Panc1 (cell line): ENCODE data around the gene LIN28A.

Experiments
- POLR2AphosphoS5 ChIP-seq: IDR thresholded peaks from 2 replicates; pipeline ENCODE4 v1.6.1; 2012; ENCODE audit warnings: mild to moderate bottlenecking, low read depth, low read length, moderate library complexity
- TF ChIP-seq, protein P1 (sequence below): fragments of 450-650 bp; IDR thresholded peaks from 2 replicates; pipeline ENCODE4 v1.5.1; 2017; ENCODE audit warnings: mild to moderate bottlenecking

DNA sequence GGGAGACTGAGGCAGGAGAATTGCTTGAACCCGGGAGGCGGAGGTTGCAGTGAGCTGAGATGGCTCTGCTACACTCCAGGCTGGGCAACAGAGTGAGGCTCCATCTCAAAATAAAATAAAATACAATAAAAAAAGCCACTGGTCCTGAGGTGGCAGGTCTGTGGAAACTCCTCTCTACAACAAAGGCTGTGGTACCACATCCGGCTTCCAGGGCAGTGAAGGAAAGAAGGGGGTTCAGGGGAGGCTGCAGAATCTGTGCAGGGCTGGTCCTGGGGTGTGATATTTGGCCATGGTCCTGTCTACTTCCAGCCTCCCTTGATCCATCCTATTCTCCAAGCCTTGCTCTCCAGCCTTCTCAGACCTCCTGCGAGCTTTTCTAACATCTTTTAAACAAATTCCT lies 37.3 kb upstream of the LIN28A start:
- no peak for TF ChIP-seq POLR2AphosphoS5
- TF ChIP-seq, protein P1, sequence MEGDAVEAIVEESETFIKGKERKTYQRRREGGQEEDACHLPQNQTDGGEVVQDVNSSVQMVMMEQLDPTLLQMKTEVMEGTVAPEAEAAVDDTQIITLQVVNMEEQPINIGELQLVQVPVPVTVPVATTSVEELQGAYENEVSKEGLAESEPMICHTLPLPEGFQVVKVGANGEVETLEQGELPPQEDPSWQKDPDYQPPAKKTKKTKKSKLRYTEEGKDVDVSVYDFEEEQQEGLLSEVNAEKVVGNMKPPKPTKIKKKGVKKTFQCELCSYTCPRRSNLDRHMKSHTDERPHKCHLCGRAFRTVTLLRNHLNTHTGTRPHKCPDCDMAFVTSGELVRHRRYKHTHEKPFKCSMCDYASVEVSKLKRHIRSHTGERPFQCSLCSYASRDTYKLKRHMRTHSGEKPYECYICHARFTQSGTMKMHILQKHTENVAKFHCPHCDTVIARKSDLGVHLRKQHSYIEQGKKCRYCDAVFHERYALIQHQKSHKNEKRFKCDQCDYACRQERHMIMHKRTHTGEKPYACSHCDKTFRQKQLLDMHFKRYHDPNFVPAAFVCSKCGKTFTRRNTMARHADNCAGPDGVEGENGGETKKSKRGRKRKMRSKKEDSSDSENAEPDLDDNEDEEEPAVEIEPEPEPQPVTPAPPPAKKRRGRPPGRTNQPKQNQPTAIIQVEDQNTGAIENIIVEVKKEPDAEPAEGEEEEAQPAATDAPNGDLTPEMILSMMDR = no peak
